Globus pallidus (tissue), 1 donor: ENCODE data around the gene EIF3I.
"Not testable (repeated sequence)": the region's sequence is repeated elsewhere in the genome, so short reads cannot be mapped to it uniquely, and the experiment has no call there.

Source experiments
- DNase-seq: peaks from one replicate; pipeline ENCODE4 v3.0.0-alpha.2; 2015; ENCODE audit warnings: low spot score

EIF3I gene

GRCh38 chr1:32232558-32233304 lies 10.5 kb downstream of the EIF3I start:
- DNase-seq = no peak

- DNase-seq = no peak
These were observed 12.6 kb downstream of the EIF3I start for GRCh38 chr1:32234792-32235191.

- no peak for DNase-seq
These were observed 17.1 kb downstream of the EIF3I start for GRCh38 chr1:32239337-32239736.

GRCh38 chr1:32239790-32240139 lies 17.6 kb downstream of the EIF3I start:
- no peak for DNase-seq

- peak; percentile 62 for DNase-seq
These were observed 18.1 kb downstream of the EIF3I start for GRCh38 chr1:32240140-32240951.

GRCh38 chr1:32241001-32241763 lies 19.0 kb downstream of the EIF3I start:
- peak; percentile 61 for DNase-seq

- DNase-seq = peak; percentile 82
These were observed 20.2 kb downstream of the EIF3I start for GRCh38 chr1:32242341-32242851.

GRCh38 chr1:32246888-32247273 lies 24.7 kb downstream of the EIF3I start, which contains the start of gene FAM167B:
FAM167B (plus strand) TSS chr1:32247222; CDS start chr1:32247422, 200 bp downstream.
- no peak for DNase-seq

GRCh38 chr1:32247452-32247851 lies 25.2 kb downstream of the EIF3I start:
- DNase-seq = no peak

GRCh38 chr1:32247983-32248889 lies 26.0 kb downstream of the EIF3I start:
- no peak for DNase-seq

GRCh38 chr1:32249831-32250525 lies 27.8 kb downstream of the EIF3I start:
- DNase-seq = no peak

GRCh38 chr1:32250893-32251716 lies 28.9 kb downstream of the EIF3I start, which contains the start of gene LCK:
LCK (plus strand) TSS chr1:32251265; CDS start chr1:32274330, 23,065 bp downstream.
- DNase-seq = no peak

- DNase-seq = no peak
These were observed 33.2 kb downstream of the EIF3I start for GRCh38 chr1:32255072-32256071.

GRCh38 chr1:32256473-32257226 lies 34.4 kb downstream of the EIF3I start:
- DNase-seq = no peak

- DNase-seq = no peak
These were observed 35.0 kb downstream of the EIF3I start for GRCh38 chr1:32257227-32257508.

- DNase-seq = not testable (repeated sequence)
These were observed 41.0 kb downstream of the EIF3I start for GRCh38 chr1:32263236-32263593.

GRCh38 chr1:32263744-32264143 lies 41.5 kb downstream of the EIF3I start:
- no peak for DNase-seq

- DNase-seq = no peak
These were observed 43.6 kb downstream of the EIF3I start for GRCh38 chr1:32265846-32266245.
